HEK293 (cell line): ENCODE data around the gene GPM6B.
A peak's percentile ranks its signal among the peaks of the same experiment; 100 is the strongest.

Experiments used
- CTCF ChIA-PET: fragments of 350-600 bp; formaldehyde crosslinking; extraction: SDS; loops from one replicate; lab custom pipeline; 2021; ENCODE audit warnings: antibody characterized with exemption; lab: Yijun Ruan, JAX
- POLR2A ChIA-PET: fragments of 300-600 bp; formaldehyde crosslinking; extraction: SDS; loops from one replicate; lab custom pipeline; 2020; ENCODE audit warnings: antibody characterized with exemption, inconsistent platforms; lab: Yijun Ruan, JAX
- H3K27ac ChIP-seq: fragments of 200-500 bp; sonication (Bioruptor generic); 2 replicates; pipeline ENCODE4 v1.5.1; 2014; ENCODE audit warnings: low read depth, low read length, control low read depth, inconsistent platforms; ENCODE audit errors: extremely low read depth
- H3K36me3 ChIP-seq, 2 experiments: fragments of 200-500 bp in 1 of 2; sonication (Bioruptor generic) in 1 of 2; 1 replicate in 1 of 2; 2 replicates in 1 of 2; pipeline ENCODE4 v1.5.1; 2014 to 2017; ENCODE audit warnings: inconsistent platforms in 2 of 2, low read length in 2 of 2; ENCODE audit not compliant: control insufficient read depth in 2 of 2, insufficient read depth in 1 of 2
- H3K4me1 ChIP-seq: fragments of 200-500 bp; sonication (Bioruptor generic); 2 replicates; pipeline ENCODE4 v1.5.1; 2014; ENCODE audit warnings: mild to moderate bottlenecking, low read length, inconsistent platforms; ENCODE audit not compliant: control insufficient read depth, insufficient read depth
- H3K4me3 ChIP-seq: 2 replicates; pipeline ENCODE4 v1.5.1; 2011; ENCODE audit warnings: low read depth, mild to moderate bottlenecking, control low read depth, low read length, moderate library complexity
- H3K9me3 ChIP-seq: fragments of 200-500 bp; sonication (Bioruptor generic); 2 replicates; pipeline ENCODE4 v1.5.1; 2014; ENCODE audit warnings: low read depth, low read length, inconsistent platforms; ENCODE audit not compliant: control insufficient read depth, insufficient read depth
- BCL11A ChIP-seq: fragments of 450-650 bp; formaldehyde crosslinking; IDR thresholded peaks from 2 replicates; pipeline ENCODE4 v1.5.1; 2016; ENCODE audit warnings: low read depth, missing biosample characterization, missing genetic modification characterization
- BCL6B ChIP-seq: fragments of 450-650 bp; formaldehyde crosslinking; IDR thresholded peaks from 2 replicates; pipeline ENCODE4 v1.5.1; 2017; ENCODE audit warnings: missing biosample characterization, missing genetic modification characterization
- GLI4 ChIP-seq: fragments of 450-650 bp; formaldehyde crosslinking; IDR thresholded peaks from 2 replicates; pipeline ENCODE4 v1.5.1; 2016; ENCODE audit warnings: missing biosample characterization, missing genetic modification characterization
- REPIN1 ChIP-seq: fragments of 450-650 bp; formaldehyde crosslinking; IDR thresholded peaks from 2 replicates; pipeline ENCODE4 v1.5.1; 2017; ENCODE audit warnings: missing biosample characterization, missing genetic modification characterization, low read depth
- ZBTB17 ChIP-seq: fragments of 450-650 bp; formaldehyde crosslinking; IDR thresholded peaks from 2 replicates; pipeline ENCODE4 v1.5.1; 2016; ENCODE audit warnings: missing biosample characterization, missing genetic modification characterization
- ZFHX2 ChIP-seq: fragments of 450-650 bp; formaldehyde crosslinking; conservative IDR thresholded peaks from 2 replicates; pipeline ENCODE4 v1.5.1; 2016; ENCODE audit warnings: missing biosample characterization, missing genetic modification characterization
- ZNF10 ChIP-seq: fragments of 450-650 bp; formaldehyde crosslinking; IDR thresholded peaks from 2 replicates; pipeline ENCODE4 v1.5.1; 2017; ENCODE audit warnings: missing biosample characterization, missing genetic modification characterization
- ZNF121 ChIP-seq: fragments of 450-650 bp; formaldehyde crosslinking; IDR thresholded peaks from 2 replicates; pipeline ENCODE4 v1.5.1; 2016; ENCODE audit warnings: missing biosample characterization, missing genetic modification characterization
- ZNF169 ChIP-seq: fragments of 450-650 bp; formaldehyde crosslinking; IDR thresholded peaks from 2 replicates; pipeline ENCODE4 v1.5.1; 2016; ENCODE audit warnings: missing biosample characterization, missing genetic modification characterization
- ZNF202 ChIP-seq: fragments of 450-650 bp; formaldehyde crosslinking; IDR thresholded peaks from 2 replicates; pipeline ENCODE4 v1.5.1; 2016; ENCODE audit warnings: missing biosample characterization, missing genetic modification characterization, borderline replicate concordance
- ZNF302 ChIP-seq: fragments of 450-650 bp; formaldehyde crosslinking; IDR thresholded peaks from 2 replicates; pipeline ENCODE4 v1.5.1; 2016; ENCODE audit warnings: missing biosample characterization, missing genetic modification characterization, low read depth
- ZNF423 ChIP-seq: fragments of 450-650 bp; formaldehyde crosslinking; IDR thresholded peaks from 2 replicates; pipeline ENCODE4 v1.5.1; 2016; ENCODE audit warnings: missing biosample characterization, missing genetic modification characterization
- ZNF560 ChIP-seq: fragments of 450-650 bp; formaldehyde crosslinking; IDR thresholded peaks from 2 replicates; pipeline ENCODE4 v1.5.1; 2017; ENCODE audit warnings: missing biosample characterization, missing genetic modification characterization, borderline replicate concordance
- ZNF654 ChIP-seq: fragments of 450-650 bp; formaldehyde crosslinking; IDR thresholded peaks from 2 replicates; pipeline ENCODE4 v1.5.1; 2016; ENCODE audit warnings: low read depth, missing biosample characterization, missing genetic modification characterization
- ZNF670 ChIP-seq: fragments of 450-650 bp; formaldehyde crosslinking; IDR thresholded peaks from 2 replicates; pipeline ENCODE4 v1.5.1; 2016; ENCODE audit warnings: missing biosample characterization, missing genetic modification characterization, low read depth
- ZNF768 ChIP-seq: fragments of 450-650 bp; formaldehyde crosslinking; IDR thresholded peaks from 2 replicates; pipeline ENCODE4 v1.5.1; 2018; ENCODE audit warnings: missing biosample characterization, mild to moderate bottlenecking, missing genetic modification characterization
- ZSCAN30 ChIP-seq: fragments of 450-650 bp; IDR thresholded peaks from 2 replicates; pipeline ENCODE4 v1.5.1; 2018; ENCODE audit warnings: missing biosample characterization, mild to moderate bottlenecking, missing genetic modification characterization, moderate library complexity
- TF ChIP-seq, protein P1 (sequence below): sonication (generic); formaldehyde crosslinking; IDR thresholded peaks from 2 replicates; pipeline ENCODE4 v1.8.1; 2022; ENCODE audit warnings: mild to moderate bottlenecking, moderate library complexity, missing genetic modification reagents
- TF ChIP-seq, protein P2 (sequence below): fragments of 450-650 bp; formaldehyde crosslinking; IDR thresholded peaks from 2 replicates; pipeline ENCODE4 v1.5.1; 2016; ENCODE audit warnings: missing biosample characterization, missing genetic modification characterization
- TF ChIP-seq, protein P3 (sequence below): fragments of 450-650 bp; formaldehyde crosslinking; IDR thresholded peaks from 2 replicates; pipeline ENCODE4 v1.5.1; 2016; ENCODE audit warnings: missing biosample characterization, missing genetic modification characterization

The GPM6B gene

GRCh38 chrX:13791559-13791958, 25.3 kb downstream of the GPM6B start:
- Histone ChIP-seq H3K27ac (no peak overlapping the region), H3K4me1 (peaks cover 2% of the 10 kb centered on the region; the same call in 1 of the 2 replicates), H3K4me3 (no peak overlapping the region), H3K36me3 (no peaks in the 10 kb centered on the region)
- CTCF ChIA-PET = interaction anchor here (0.6 kb wide), 1 partner anchor 881 kb away, joined by 3 read pairs; no protein-coding TSS in a partner anchor
- TF ChIP-seq BCL11A (tag by site-specific recombination) (no peak), ZBTB17 (tag by site-specific recombination) (no peak), ZNF302 (tag by site-specific recombination) (no peak), ZNF560 (no peak), BCL6B (no peak), ZNF654 (tag by site-specific recombination) (no peak), ZSCAN30 (tag by site-specific recombination) (no peak), ZNF670 (tag by site-specific recombination) (no peak), ZNF423 (no peak), ZNF169 (tag by site-specific recombination) (no peak)
- TF ChIP-seq, protein P1, sequence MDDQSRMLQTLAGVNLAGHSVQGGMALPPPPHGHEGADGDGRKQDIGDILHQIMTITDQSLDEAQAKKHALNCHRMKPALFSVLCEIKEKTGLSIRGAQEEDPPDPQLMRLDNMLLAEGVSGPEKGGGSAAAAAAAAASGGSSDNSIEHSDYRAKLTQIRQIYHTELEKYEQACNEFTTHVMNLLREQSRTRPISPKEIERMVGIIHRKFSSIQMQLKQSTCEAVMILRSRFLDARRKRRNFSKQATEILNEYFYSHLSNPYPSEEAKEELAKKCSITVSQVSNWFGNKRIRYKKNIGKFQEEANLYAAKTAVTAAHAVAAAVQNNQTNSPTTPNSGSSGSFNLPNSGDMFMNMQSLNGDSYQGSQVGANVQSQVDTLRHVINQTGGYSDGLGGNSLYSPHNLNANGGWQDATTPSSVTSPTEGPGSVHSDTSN (CRISPR knock-in tag) = no peak
- TF ChIP-seq, protein P2, sequence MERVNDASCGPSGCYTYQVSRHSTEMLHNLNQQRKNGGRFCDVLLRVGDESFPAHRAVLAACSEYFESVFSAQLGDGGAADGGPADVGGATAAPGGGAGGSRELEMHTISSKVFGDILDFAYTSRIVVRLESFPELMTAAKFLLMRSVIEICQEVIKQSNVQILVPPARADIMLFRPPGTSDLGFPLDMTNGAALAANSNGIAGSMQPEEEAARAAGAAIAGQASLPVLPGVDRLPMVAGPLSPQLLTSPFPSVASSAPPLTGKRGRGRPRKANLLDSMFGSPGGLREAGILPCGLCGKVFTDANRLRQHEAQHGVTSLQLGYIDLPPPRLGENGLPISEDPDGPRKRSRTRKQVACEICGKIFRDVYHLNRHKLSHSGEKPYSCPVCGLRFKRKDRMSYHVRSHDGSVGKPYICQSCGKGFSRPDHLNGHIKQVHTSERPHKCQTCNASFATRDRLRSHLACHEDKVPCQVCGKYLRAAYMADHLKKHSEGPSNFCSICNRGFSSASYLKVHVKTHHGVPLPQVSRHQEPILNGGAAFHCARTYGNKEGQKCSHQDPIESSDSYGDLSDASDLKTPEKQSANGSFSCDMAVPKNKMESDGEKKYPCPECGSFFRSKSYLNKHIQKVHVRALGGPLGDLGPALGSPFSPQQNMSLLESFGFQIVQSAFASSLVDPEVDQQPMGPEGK (tag by site-specific recombination) = no peak
- TF ChIP-seq, all 188 proteins: peak for 0
- POLR2A ChIA-PET = no interaction called here
- no peaks in the 10 kb centered on the region for H3K9me3 ChIP-seq

DNA sequence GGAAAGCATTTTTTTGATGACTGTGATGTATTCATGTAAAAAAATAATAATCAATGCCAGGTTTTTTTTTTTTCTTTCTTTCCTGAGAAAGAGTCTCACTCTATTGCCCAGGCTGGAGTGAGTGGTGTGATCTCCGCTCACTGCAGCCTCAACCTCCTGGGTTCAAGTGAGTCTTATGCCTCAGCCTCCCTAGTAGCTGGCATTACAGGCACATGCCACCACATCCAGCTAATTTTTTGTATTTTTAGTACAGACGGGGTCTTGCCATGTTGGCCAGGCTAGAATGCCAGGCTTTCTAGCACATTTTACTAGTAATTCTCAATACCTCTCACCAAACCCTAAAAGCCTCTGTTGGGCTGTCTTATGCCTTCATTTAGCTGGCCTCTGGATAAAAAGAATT, 25.7 kb downstream of the GPM6B start:
- Histone ChIP-seq H3K4me1 (peaks cover 5% of the 10 kb centered on the region; the same call in 1 of the 2 replicates), H3K36me3 (no peaks in the 10 kb centered on the region), H3K4me3 (no peak overlapping the region), H3K27ac (no peak overlapping the region), H3K9me3 (no peaks in the 10 kb centered on the region)
- ChIA-PET CTCF (interaction anchor here (0.6 to 1.0 kb wide), 2 partner anchors 145 to 882 kb away, joined by 3 read pairs; no protein-coding TSS in a partner anchor), POLR2A (interaction anchor here (0.7 kb wide), 1 partner anchor 10 kb away, joined by 3 read pairs; no protein-coding TSS in a partner anchor)
- TF ChIP-seq ZNF121 = peak; percentile 84
- TF ChIP-seq GLI4 (tag by site-specific recombination) = no peak

GRCh38 chrX:13790206-13791131, 26.4 kb downstream of the GPM6B start:
- TF ChIP-seq REPIN1 = no peak
- TF ChIP-seq ZNF768 (tag by site-specific recombination) = no peak
- no peak for TF ChIP-seq ZFHX2 (tag by site-specific recombination)
- TF ChIP-seq ZNF202 = no peak
- TF ChIP-seq ZNF10 = no peak
- TF ChIP-seq ZNF302 (tag by site-specific recombination) = no peak
- TF ChIP-seq, protein P3, sequence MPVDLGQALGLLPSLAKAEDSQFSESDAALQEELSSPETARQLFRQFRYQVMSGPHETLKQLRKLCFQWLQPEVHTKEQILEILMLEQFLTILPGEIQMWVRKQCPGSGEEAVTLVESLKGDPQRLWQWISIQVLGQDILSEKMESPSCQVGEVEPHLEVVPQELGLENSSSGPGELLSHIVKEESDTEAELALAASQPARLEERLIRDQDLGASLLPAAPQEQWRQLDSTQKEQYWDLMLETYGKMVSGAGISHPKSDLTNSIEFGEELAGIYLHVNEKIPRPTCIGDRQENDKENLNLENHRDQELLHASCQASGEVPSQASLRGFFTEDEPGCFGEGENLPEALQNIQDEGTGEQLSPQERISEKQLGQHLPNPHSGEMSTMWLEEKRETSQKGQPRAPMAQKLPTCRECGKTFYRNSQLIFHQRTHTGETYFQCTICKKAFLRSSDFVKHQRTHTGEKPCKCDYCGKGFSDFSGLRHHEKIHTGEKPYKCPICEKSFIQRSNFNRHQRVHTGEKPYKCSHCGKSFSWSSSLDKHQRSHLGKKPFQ (tag by site-specific recombination) = no peak
- TF ChIP-seq, all 188 proteins: peak for 0
- Histone ChIP-seq H3K4me3 (no peak overlapping the region), H3K36me3 (no peaks in the 10 kb centered on the region), H3K27ac (no peak overlapping the region), H3K9me3 (no peaks in the 10 kb centered on the region), H3K4me1 (peaks cover 5% of the 10 kb centered on the region; the same call in 1 of the 2 replicates)
- ChIA-PET CTCF (interaction anchor here (1.0 kb wide), 1 partner anchor 145 kb away, joined by 3 read pairs; no protein-coding TSS in a partner anchor), POLR2A (interaction anchor here (0.7 kb wide), 1 partner anchor 9 kb away, joined by 3 read pairs; no protein-coding TSS in a partner anchor)
